Measurements from ENCODE around the gene SMIM44.

Gene SMIM44

GRCh38 chr19:3479177-3479833 lies 3.9 kb downstream of the SMIM44 start:
- DNase-seq (ENCODE audit: extremely low read depth, low read depth), result no peak

GRCh38 chr19:3478409-3479176 lies 4.6 kb downstream of the SMIM44 start:
- no peak for TF ChIP-seq CTCF (IDR thresholded peaks at IDR 0.05; ENCODE audit: low read depth, low read length)
- DNase-seq (ENCODE audit: extremely low read depth, low read depth), result no peak

More at GRCh38 chr19:3479177-3479833, 3.9 kb downstream of the SMIM44 start:
- no peak for TF ChIP-seq CTCF (IDR thresholded peaks at IDR 0.05; ENCODE audit: low read depth, low read length)

GRCh38 chr19:3477951-3478350 lies 5.3 kb downstream of the SMIM44 start:
- no peak for DNase-seq (ENCODE audit: extremely low read depth, low read depth)
- no peak for TF ChIP-seq CTCF (IDR thresholded peaks at IDR 0.05; ENCODE audit: low read depth, low read length)

- TF ChIP-seq CTCF (IDR thresholded peaks at IDR 0.05; ENCODE audit: low read depth, low read length), result no peak
- DNase-seq (ENCODE audit: extremely low read depth, low read depth), result no peak
Observed at GRCh38 chr19:3477506-3477905, 5.7 kb downstream of the SMIM44 start.

- DNase-seq (ENCODE audit: extremely low read depth, low read depth), result no peak
- no peak for TF ChIP-seq CTCF (IDR thresholded peaks at IDR 0.05; ENCODE audit: low read depth, low read length)
Observed at GRCh38 chr19:3476830-3477229, 6.4 kb downstream of the SMIM44 start.

- no peak for DNase-seq (ENCODE audit: extremely low read depth, low read depth)
- TF ChIP-seq CTCF (IDR thresholded peaks at IDR 0.05; ENCODE audit: low read depth, low read length), result no peak
Observed at GRCh38 chr19:3475449-3475848, 7.8 kb downstream of the SMIM44 start.

- DNase-seq (ENCODE audit: extremely low read depth, low read depth), result no peak
- no peak for TF ChIP-seq CTCF (IDR thresholded peaks at IDR 0.05; ENCODE audit: low read depth, low read length)
Observed at GRCh38 chr19:3474614-3475013, 8.6 kb downstream of the SMIM44 start.

Data from AG09319 (cell line).